H7 (cell line): ENCODE results near the gene EFCAB6. TPM values are rescaled to one million over a fixed set of nuclear protein-coding genes. Genes with fewer than 3 reads are reported as not detected.

ENCODE experiments used
- DNase-seq: peaks from one replicate; pipeline ENCODE4 v3.0.0; 2012
- H3K27me3 ChIP-seq: 2 replicates; pipeline ENCODE4 v1.6.0; 2011; ENCODE audit warnings: mild to moderate bottlenecking, low read length; ENCODE audit not compliant: control insufficient read depth, insufficient read depth
- H3K36me3 ChIP-seq: replicated peaks from 2 replicates; pipeline ENCODE4 v1.5.1; 2011; ENCODE audit warnings: low read length; ENCODE audit not compliant: control insufficient read depth, insufficient read depth
- H3K4me3 ChIP-seq: 2 replicates; pipeline ENCODE4 v1.5.1; 2011; ENCODE audit warnings: low read depth, mild to moderate bottlenecking, control low read depth, low read length, moderate library complexity; ENCODE audit not compliant: insufficient read depth
- total RNA-seq: library from RNA; depleted of rRNA; stranded (reverse); fragments of >200 nt; shearing (Covaris generic); gene quantifications from 2 replicates; pipeline ENCODE4 v1.2.3, GENCODE V29; 2014

The EFCAB6 gene
- total RNA-seq, 1 experiment from 2014 or later = 0.31 TPM

GRCh38 chr22:43542681-43543521, 269.2 kb downstream of the EFCAB6 start:
- Histone ChIP-seq H3K27me3 (no peaks in the 10 kb centered on the region), H3K36me3 (no peaks in the 10 kb centered on the region), H3K4me3 (no peak overlapping the region)
- no peak for DNase-seq

GRCh38 chr22:43541462-43542407, 270.4 kb downstream of the EFCAB6 start:
- DNase-seq = no peak
- H3K36me3 ChIP-seq = no peaks in the 10 kb centered on the region
- H3K27me3 ChIP-seq = no peaks in the 10 kb centered on the region
- H3K4me3 ChIP-seq = no peak overlapping the region

GRCh38 chr22:43541022-43541421, 271.1 kb downstream of the EFCAB6 start:
- Histone ChIP-seq H3K36me3 (no peaks in the 10 kb centered on the region), H3K27me3 (no peaks in the 10 kb centered on the region), H3K4me3 (no peak overlapping the region)
- no peak for DNase-seq

GRCh38 chr22:43540529-43540923, 271.6 kb downstream of the EFCAB6 start:
- no peak for DNase-seq
- Histone ChIP-seq H3K27me3 (no peaks in the 10 kb centered on the region), H3K36me3 (no peaks in the 10 kb centered on the region), H3K4me3 (no peak overlapping the region)

GRCh38 chr22:43539572-43540528, 272.3 kb downstream of the EFCAB6 start:
- H3K27me3 ChIP-seq = no peaks in the 10 kb centered on the region
- no peak overlapping the region for H3K4me3 ChIP-seq
- no peak for DNase-seq
- H3K36me3 ChIP-seq = no peaks in the 10 kb centered on the region

GRCh38 chr22:43537019-43537585, 275.0 kb downstream of the EFCAB6 start:
- H3K36me3 ChIP-seq = no peaks in the 10 kb centered on the region
- H3K27me3 ChIP-seq = no peaks in the 10 kb centered on the region
- H3K4me3 ChIP-seq = no peak overlapping the region
- DNase-seq = no peak

GRCh38 chr22:43535741-43536140, 276.4 kb downstream of the EFCAB6 start:
- no peaks in the 10 kb centered on the region for H3K36me3 ChIP-seq
- H3K27me3 ChIP-seq = no peaks in the 10 kb centered on the region
- H3K4me3 ChIP-seq = no peak overlapping the region
- no peak for DNase-seq

GRCh38 chr22:43535336-43535735, 276.8 kb downstream of the EFCAB6 start:
- Histone ChIP-seq H3K36me3 (no peaks in the 10 kb centered on the region), H3K4me3 (no peak overlapping the region)
- DNase-seq = no peak

GRCh38 chr22:43534916-43535315, 277.2 kb downstream of the EFCAB6 start:
- Histone ChIP-seq H3K4me3 (no peak overlapping the region), H3K36me3 (no peaks in the 10 kb centered on the region), H3K27me3 (no peaks in the 10 kb centered on the region)
- DNase-seq = no peak

More at GRCh38 chr22:43535336-43535735, 276.8 kb downstream of the EFCAB6 start:
- no peaks in the 10 kb centered on the region for H3K27me3 ChIP-seq

GRCh38 chr22:43533656-43534428, 278.3 kb downstream of the EFCAB6 start:
- DNase-seq = no peak
- no peak overlapping the region for H3K4me3 ChIP-seq
- no peaks in the 10 kb centered on the region for H3K27me3 ChIP-seq
- no peaks in the 10 kb centered on the region for H3K36me3 ChIP-seq

GRCh38 chr22:43533156-43533530, 279.0 kb downstream of the EFCAB6 start:
- no peak for DNase-seq

GRCh38 chr22:43532301-43533155, 279.6 kb downstream of the EFCAB6 start:
- Histone ChIP-seq H3K36me3 (no peaks in the 10 kb centered on the region), H3K27me3 (no peaks in the 10 kb centered on the region), H3K4me3 (no peak overlapping the region)
- DNase-seq = no peak

More at GRCh38 chr22:43533156-43533530, 279.0 kb downstream of the EFCAB6 start:
- no peaks in the 10 kb centered on the region for H3K27me3 ChIP-seq
- no peak overlapping the region for H3K4me3 ChIP-seq
- H3K36me3 ChIP-seq = no peaks in the 10 kb centered on the region
